Stimulated activated CD4-positive, alpha-beta T cell treated with anti-CD3 and anti-CD28 coated beads, Interleukin-2, amount 100 ng/mL, for 24 hours (primary cell): Measurements from ENCODE around the gene ZNF644.
A peak's percentile ranks its signal among the peaks of the same experiment; 100 is the strongest.
"Not testable (repeated sequence)": the region's sequence is repeated elsewhere in the genome, so short reads cannot be mapped to it uniquely, and the experiment has no call there.

Experiments
- DNase-seq, 2 donors: peaks; one replicate each; pipeline ENCODE4 v3.0.0-alpha.2; 2020

Gene ZNF644

DNA sequence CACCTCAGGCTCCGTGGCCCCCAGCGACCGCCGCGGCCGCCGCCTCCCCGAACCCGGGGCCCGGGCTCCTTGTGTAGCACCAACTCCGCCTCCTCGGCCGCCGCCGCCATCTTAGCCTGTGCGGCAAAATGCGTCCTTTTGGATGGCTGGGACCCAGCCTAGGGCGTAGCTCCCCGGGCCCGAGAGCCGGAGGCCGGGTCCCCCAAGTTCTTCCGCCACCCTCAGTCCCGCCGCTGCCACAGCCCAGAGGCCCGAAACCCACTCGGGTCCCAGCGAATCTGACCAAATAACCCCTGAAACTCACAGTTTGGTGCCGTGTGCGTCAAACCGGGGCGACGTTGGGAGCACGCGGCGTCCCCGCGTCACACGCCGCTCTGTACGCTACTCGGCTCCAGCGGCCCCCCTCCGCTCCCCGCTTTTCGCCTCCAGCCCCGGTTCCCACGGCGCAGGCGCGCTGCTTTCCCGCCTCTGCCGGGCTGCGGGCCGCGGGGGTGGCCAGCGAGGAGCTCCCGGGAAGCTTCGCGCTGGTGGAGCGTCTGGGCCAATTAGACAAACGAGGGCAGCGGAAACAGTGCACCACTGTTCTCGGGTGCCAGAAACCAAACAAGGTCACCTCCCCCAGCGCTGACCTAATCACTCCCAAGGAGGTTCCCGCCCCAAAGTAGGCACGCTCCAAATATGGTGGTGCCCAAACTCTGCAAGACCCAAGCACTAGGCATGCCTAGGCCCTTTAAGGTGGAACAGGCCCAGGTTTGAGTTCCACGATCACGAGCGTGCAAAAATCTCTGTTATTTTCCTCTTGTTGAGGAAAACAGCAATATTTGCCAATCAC lies at the start of gene ZNF644:
Gene ZNF644, minus strand, starts transcription at position 350 of the 832 bp plus-strand sequence. CDS start 39,682 bp downstream, outside the sequence.
- peak; percentile 90 for DNase-seq

DNA sequence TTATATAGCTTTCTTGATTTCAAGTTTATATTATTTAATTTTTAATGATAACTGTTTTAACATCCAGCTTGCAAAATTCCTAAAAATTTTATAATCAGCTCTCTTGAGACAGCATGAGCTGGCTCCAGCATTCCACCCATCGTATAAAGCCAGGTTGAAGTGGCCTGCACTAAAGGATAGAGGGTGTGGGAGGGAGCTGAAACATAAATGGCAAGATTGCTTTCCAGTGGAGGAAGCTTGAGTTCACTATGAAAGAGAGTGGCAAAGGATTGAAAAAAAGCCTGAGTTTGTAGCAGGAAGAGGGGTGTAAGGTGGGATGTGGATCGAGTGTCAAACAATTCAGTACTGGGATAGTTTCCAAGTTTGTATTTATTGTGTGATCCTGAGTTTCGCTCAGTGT lies 48.5 kb upstream of the ZNF644 start:
- no peak for DNase-seq

DNA sequence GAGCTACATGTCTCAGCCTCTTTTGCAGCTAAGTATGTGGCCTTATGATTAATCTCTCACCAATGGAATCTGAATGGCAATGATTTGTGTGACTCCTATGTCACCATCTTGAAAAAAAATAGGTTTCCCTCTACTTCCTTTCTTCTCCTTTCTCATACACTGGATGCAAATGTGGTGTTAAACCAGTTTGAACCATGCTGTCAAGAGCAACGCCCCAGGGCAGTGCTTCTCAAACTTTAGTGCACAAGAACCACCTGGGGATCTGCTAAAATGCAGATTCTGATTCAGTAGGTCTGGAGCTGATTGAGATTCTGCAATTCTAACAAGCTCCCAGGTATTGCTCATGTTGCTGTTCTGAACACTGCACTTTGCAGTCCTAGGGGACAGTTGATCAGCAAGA lies 44.7 kb upstream of the ZNF644 start:
- DNase-seq, result no peak

DNA sequence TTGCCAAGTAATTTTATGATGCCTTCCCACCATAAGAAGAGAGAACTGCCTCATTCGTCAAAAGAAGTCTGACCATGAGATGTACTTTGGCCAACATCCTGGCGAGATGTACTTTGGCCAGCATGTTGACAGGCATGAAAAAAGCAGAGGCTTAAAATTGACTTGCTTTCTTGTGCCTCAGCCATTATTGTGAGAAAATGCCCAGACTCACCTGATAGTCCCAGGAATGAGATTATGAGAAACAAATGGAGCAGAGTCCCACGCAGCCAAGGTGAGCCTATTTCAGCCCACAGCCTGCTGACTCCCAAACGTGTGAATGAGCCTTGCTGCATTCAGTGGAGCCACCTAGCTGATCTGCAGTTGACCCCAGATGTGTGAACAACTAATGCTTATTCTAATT lies 43.5 kb upstream of the ZNF644 start:
- DNase-seq, result no peak

DNA sequence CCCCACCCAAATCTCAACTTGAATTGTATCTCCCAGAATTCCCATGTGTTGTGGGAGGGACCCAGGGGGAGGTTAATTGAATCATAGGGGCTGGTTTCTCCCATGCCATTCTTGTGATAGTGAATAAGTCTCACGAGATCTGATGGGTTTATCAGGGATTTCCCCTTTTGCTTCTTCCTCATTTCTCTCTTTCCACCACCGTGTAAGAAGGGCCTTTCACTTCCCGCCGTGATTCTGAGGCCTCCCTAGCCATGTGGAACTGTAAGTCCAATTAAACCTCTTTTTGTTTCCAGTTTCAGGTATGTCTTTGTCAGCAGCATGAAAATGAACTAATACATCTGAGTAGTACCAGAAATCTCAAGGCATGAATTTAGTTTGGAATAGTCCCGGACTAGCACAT lies 41.6 kb upstream of the ZNF644 start:
- DNase-seq, result not testable (repeated sequence)

DNA sequence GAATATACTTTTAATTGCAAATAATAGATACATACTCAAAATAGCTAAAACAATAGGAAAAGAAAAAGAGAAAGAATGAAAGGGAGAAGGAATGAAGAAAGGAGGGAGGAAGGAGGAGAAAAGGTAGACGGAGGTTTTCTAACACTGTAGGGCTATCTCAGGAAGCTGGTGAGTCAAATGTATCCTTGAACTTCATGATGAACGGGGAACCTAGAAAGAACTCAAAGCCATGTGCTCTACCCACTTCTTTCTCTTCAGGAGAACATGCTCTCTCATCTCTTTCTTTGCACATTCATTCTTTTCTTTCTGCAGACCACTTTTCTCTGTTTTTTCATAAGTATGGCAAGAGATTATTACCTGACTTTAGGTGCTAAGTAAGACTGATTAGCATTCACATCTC lies 37.3 kb upstream of the ZNF644 start:
- DNase-seq, result no peak

DNA sequence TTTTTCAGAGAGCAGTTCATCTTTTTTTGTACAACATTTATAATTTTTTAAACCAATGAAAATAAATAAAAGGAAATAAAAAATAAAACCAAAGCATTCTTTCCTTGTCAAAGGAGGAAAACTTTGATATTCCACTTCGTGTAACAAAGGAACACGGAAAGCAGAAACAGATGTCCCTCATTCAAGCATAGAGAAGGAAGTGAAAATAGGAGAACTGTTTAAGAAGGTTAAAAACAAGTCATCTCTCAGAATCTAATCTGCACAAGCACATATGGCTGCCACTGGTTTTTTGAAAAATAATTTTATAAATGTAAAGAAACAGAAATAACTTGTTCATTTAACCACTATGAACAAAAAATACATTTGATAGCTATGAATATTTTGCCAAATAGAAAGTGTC lies 35.9 kb upstream of the ZNF644 start:
- no peak for DNase-seq

DNA sequence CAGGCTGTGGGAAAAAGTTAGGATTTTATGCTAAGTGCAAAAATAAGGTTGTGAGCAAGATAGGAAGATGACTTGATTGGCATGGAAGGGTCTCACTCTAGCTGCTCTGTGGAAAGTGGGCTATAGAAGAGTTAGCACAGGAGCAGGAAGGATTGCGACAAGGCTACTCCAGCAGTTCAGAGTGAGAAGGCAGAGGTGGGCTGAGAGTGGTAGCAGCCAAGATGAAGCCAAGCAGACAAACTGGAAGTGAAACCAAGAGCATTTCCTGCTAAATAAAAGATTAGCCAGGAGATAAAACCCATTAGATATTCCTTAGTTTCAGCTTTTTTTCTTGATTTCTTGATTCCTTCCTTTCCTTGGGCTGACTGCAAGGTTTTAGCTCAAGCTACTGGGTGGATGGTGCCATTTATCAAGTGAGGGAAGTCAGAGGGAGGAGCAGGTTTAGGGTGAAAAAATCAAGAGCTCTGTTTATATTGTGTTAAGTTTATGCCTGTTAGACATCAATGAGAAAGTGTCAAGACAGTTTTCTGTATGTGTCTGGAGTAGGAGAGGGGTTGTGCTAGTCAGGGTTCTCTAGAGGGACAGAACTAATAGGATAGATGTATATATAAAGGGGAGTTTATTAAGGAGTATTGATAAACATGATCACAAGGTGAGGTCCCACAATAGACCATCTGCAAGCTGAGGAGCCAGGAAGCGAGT lies 33.1 kb upstream of the ZNF644 start:
- no peak for DNase-seq

DNA sequence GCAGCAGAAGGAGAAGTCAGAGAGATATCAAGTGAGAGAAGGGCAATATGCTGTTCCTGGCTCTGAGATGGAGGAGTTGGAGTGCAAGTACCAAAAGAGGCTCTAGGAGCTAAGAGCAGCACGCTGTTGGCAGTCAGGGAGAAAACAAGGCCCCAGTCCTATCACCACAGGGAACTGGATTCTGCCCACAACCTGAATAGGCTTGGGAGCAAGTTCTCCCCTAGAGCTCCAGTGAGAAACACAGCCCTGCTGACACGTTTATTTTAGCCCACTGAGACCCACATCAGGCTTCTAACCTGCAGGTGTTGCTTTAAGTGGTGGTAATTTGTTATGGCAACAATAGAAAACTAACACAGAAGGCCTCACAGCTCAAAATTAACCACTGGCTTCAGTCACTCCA lies 31.8 kb upstream of the ZNF644 start:
- no peak for DNase-seq

DNA sequence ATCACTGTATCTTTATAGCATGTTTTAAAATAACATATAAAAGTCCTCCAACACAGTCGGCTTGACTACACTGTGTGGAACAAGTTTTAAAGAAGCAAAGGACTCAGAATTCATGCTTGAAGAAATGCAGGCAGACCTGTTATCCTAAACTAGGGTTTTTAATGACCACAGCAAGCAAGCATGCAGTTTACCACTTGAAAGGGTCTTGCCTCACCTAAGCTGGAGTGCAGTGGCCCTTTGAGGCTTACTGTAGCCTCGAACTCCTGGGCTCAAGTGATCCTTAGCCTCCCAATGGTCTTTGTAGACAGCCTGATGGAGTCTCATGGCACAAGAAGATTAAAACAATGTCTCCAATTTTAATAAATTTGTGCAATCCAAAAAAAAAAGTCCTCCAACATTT lies 27.7 kb upstream of the ZNF644 start:
- not testable (repeated sequence) for DNase-seq

DNA sequence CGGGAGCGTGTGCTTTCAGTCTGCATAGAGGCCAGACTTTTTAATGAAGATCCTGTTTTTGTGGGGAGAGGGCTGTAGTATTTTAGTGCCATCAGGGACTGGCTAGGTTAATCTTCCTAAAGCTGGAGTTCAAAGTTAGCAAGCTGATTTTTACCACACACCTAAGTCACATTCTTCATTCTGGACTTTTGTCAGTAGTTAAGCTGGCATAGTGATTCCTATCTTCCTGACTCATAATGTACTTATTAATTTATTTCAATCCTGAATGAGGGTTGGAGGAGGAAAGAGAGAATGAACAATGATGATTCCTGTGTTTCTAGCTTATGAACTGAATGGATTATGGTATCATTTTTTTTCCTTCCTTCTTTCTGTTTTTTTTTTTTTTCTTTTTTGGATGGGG lies 24.9 kb upstream of the ZNF644 start:
- no peak for DNase-seq

DNA sequence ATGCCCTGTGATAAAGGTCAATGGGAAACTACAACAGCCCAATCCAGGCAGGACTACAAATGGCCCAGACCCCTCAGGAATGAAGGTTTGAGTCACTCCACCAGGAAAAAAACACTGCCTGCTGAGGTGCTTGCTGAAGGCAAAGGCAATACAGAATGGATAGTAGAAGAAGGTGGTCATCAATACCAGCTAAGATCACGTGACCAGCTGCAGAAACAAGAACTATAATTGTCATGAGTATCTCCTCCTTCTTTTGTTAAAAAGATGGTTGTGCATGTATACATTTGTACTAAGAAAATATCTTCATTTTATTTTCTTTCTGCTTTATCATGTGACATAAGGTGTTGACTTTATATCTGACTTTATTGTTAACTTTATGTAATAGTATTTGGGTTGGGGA lies 23.4 kb upstream of the ZNF644 start:
- DNase-seq, result no peak

DNA sequence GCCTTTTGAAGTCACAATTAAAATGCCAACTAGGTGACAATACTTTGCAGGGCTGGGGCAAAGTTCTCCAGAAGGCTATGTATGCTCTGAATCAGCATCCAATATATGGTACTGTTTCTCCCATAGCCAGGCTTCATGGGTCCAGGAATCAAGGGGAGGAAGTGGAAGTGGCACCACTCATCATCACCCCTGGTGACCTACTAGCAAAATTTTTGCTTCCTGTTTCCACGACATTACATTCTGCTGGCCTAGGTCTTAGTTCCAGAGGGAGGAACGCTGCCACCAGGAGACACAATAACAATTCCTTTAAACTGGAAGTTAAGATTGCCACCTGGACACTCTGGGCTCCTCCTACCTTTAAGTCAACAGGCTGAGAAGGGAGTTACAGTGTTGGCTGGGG lies 22.9 kb upstream of the ZNF644 start:
- not testable (repeated sequence) for DNase-seq

DNA sequence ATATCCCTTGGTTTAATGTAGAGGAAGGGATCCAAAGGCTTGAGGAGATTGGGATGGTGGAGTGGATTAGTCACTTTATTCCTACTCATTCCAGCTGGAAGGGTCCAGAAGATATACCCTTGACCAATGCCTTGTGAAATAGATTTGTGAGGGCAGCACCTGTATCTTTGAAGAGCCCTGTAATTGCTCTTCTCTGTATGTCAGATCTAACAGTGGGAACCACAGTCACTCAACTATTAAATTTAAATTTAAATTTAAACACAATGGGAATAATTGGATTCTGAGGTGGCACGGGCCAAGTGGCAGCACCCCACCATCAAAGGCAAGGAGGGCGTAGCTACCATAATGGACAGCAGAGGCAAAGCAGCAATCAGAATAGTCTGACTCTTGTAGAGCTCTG lies 20.5 kb upstream of the ZNF644 start:
- DNase-seq, result not testable (repeated sequence)

DNA sequence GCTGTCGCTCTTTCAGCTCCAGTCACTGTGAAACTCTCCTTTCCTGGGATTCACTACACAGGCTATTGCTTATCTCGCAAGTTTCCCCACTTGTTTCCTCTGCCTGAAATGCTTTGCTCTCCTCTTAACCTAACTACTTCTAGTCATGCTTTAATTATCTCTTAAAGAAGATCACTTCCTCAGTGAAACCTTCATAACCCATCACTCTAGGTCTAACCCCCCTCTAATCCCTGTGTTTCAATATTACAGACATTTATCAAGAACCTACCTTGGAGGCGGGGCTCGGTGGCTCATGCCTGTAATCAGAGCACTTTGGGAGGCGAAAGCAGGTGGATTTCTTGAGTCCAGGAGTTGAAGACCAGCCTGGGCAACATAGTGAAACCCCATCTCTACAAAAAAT lies 16.7 kb upstream of the ZNF644 start:
- no peak for DNase-seq

DNA sequence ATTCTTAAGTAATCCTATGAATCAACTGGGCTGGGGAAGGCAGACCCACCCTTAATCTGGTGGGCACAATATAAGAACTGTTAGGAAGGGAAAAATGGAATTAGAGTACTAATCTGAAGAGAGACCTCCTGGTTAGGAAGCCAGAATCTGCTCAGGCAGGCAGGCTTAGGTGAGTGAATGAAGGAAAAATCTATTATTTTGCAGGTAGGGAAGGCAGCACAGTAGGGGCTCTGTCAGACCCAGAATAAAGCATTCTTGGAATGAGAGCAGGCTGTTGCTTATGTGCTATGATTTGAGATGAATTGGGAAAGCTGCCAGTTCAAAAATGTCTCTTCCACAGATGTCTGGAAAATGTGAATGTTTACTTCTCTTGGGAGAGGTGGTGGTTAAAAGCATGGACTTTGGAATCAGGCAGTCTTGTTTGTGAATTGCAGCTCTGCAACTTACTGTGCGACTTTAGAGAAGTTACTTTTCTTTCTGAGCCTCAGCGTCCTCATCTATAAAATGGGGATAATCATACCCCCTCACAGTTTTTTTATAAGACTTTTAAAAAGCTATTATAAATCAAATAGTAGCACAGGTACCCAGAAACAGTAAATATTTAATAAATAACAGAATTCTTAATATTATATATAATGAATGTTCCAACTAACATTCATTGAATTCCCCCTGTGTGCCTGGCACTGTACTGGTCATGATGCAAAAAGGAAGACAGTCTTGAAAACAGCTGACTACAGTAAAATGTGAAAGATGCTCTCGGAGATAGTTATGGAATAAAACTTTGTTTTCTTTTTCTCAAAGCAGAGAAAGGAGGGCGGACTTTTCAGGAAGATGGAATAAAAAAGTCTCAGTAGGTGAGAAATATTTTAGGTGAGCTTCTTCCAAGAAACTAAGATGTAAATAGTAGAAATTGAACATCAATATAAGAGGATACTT lies 15.3 kb upstream of the ZNF644 start:
- no peak for DNase-seq

DNA sequence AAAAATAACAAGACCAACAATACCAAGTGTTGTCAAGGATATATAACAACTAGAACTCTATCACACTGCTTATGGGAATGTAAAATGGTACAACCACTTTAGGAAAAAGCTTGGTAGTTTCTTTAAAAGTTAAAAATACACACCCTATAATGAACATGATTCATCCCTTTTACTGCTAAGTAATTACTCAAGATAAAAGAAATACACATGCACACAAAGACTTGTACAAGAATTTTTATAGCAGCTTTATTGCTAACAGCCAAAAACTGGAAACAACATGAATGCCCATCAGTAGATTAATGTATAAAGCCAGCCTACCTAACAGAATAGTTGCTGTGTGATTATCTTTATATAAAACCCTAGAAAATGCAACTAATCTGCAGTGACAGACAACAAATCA lies 10.5 kb upstream of the ZNF644 start:
- DNase-seq, result no peak

DNA sequence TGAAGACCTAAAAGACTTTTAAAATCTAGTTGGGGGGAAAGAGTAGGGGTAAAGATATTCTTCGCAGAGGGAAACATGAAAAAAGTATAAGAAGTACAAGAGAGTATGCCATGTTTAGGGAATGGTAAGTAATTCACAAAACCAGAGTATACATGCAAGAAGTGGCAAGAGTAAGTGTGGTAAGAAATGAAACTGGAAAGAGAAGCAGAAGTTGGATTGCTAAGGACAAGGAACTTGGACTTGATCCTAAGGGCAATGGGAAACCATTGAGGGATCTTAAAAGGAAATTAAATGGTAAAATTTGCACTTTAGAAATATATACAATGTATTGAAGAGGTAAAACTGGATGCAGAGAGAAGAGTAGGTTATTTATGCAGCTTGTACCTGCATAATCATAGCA lies 9.2 kb upstream of the ZNF644 start:
- no peak for DNase-seq

DNA sequence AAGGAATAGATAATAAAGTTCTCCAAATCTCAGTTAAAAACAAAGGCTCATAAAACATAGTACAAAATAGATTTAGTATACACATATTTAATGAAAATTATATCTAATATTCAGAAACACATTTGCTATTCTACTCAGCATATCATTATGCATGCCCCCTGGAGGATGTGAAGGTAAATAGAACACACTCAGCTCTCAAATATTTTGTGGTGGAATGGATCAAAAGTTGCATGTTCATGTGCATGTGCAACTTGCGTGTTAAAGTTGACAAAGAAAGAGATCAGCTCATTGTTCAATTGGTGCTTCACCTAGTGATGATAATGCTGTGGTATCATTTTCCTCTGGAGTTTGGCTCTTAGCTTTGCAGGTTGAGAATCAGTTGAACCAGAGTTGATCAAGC lies 4.9 kb upstream of the ZNF644 start:
- DNase-seq, result no peak

DNA sequence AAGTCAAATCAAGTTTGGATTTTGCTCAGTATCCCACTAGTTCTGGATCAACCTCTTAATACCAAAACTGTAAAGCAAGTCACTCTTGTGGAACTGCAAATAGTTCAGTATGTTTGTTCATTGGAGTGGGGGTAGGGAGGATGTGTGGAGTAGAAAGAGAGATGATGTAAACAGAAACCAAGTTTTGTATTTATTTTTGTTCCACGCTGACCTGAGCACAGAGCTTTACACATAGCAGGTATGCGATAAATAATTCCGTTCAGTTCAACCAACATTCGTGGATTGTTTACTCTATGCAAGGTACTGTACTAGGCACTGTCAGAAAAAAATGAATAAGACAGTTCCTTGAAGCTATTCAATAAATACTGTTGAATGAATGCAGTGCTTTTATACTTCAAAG lies 4.5 kb upstream of the ZNF644 start:
- DNase-seq, result no peak

DNA sequence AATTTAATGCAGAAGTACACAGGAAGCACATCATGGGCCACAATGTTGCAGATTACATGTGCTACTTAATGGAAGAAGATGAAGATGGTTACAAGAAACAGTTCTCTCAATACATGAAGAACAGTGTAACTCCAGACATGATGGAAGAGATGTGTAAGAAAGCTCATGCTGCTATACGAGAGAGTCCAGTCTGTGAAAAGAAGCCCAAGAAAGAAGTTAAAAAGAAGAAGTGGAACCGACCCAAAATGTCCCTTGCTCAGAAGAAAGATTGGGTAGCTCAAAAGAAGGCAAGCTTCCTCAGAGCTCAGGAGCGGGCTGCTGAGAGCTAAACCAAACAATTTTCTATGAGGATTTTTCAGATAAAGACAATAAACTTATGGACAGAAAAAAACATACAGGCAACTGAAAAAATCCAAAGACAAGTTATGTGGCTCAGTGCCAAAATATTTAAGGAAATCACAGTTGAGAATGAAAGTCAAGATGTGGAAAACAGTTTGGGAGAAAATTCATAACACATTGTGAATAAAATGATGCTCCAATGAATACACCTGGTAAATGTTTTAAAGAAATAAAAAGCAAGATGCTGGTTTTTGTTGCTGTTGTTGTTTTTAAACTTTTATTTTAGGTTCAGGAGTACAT lies 2.8 kb upstream of the ZNF644 start:
- no peak for DNase-seq

DNA sequence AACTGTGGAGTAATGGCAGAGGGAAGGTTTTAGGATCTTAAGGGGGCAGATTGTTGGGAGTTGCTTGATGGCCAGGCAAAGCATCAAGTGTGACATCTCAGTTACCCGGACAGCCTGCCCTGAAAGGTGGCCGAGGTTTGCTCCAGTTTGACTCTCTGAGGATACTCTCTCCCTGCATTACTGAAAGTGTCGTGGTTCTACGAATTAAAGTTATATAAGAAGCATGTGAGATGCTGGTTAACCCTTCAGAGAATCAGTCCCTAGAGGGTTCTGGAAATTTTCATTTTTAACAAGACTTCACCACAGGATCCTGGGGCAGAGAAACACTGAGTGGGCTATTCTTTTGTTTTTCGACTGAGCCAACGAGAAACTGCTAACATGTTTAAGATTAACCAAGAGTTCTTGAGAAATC lies 689 bp upstream of the ZNF644 start:
- no peak for DNase-seq
